Effector CD4-positive, alpha-beta T cell (primary cell): ENCODE results near the gene ATP7B.

Source experiments
- DNase-seq: peaks from one replicate; pipeline ENCODE4 v3.0.0-alpha.2; 2020

ATP7B gene

GRCh38 chr13:51942189-51942588 lies 69.1 kb downstream of the ATP7B start:
- no peak for DNase-seq

- no peak for DNase-seq
Observed at GRCh38 chr13:51938454-51938853, 72.8 kb downstream of the ATP7B start.

GRCh38 chr13:51937320-51938290 lies 73.6 kb downstream of the ATP7B start:
- no peak for DNase-seq

- no peak for DNase-seq
Observed at GRCh38 chr13:51935326-51936171, 75.7 kb downstream of the ATP7B start.

GRCh38 chr13:51934461-51935087 lies 76.7 kb downstream of the ATP7B start:
- no peak for DNase-seq

- no peak for DNase-seq
Observed at GRCh38 chr13:51933466-51934058, 77.7 kb downstream of the ATP7B start.

DNA sequence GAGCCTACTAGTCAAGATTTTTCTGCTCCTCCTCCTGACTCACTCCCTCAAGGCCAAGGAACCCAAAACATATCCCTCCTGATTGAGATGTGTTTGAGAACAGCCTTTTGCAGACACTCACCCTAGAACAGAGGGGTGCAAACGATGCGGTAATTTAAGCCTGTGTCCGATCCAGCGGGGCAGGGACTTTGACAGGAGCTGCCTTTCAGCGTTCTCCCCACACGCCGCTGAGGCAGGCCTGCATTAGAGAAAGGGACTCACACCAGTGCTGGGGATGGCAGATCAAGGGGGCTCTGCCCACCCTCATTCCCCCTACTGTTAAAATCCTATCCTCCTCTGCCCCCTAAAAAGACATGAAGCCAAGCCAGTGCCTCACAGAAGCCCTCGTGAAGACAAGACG lies 79.0 kb downstream of the ATP7B start:
- DNase-seq = no peak

- no peak for DNase-seq
Observed at GRCh38 chr13:51931606-51932005, 79.6 kb downstream of the ATP7B start.

DNA sequence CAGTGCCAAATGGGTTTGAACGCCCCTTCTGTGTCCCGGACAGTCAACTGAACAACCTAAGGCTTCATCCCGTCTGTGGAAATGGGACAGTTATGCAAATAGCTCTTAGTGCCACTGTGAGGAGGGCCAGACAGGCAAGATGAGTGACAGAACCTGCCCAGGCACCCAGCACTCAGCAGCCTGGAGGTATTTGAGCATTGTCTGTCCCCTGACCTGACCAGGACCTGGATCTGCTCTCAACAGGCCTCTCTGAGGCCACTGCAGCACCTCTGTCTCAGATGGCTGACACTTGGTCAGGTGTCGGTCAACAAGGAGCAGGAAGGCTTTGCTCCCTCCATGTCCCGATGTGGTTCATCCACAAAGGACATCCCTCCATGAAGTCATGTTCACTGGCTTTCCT lies 81.6 kb downstream of the ATP7B start:
- no peak for DNase-seq

- no peak for DNase-seq
Observed at GRCh38 chr13:51928231-51928630, 83.0 kb downstream of the ATP7B start.

DNA sequence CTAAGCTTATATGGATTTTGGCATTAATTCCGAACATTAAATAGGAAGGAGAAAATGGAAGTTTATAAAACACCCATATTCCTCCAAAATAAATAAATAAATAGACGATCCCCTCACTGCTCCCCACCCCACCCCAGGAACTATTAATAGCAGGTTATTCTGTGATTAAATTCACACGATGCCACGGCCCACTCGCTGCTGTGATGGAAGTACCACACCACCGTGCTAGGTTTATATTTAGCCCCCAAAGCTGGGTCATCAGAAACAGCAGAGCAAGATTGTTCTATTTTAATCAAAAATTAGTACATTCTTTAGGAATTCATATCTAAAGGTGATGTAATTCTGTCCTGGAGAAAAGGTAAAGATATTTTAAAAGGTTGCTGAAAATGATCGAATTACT lies 84.1 kb downstream of the ATP7B start:
- DNase-seq = no peak

DNA sequence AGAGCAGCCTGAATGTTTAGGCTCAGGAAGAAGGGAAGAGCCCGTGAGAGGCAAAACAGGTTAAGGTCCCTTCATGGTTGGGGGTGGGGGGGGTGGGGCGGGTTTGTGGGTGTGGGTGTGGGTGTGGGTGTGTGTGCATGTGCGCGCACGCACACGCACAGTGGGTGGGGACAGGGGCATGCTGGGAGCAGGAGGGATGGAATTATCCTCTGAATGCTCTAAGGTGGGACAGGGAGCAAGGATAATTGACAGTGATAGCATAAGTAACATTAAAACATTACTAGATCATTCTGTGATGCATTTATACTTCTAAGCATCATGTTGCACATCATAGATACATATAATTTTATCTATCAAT lies 84.7 kb downstream of the ATP7B start:
- no peak for DNase-seq

DNA sequence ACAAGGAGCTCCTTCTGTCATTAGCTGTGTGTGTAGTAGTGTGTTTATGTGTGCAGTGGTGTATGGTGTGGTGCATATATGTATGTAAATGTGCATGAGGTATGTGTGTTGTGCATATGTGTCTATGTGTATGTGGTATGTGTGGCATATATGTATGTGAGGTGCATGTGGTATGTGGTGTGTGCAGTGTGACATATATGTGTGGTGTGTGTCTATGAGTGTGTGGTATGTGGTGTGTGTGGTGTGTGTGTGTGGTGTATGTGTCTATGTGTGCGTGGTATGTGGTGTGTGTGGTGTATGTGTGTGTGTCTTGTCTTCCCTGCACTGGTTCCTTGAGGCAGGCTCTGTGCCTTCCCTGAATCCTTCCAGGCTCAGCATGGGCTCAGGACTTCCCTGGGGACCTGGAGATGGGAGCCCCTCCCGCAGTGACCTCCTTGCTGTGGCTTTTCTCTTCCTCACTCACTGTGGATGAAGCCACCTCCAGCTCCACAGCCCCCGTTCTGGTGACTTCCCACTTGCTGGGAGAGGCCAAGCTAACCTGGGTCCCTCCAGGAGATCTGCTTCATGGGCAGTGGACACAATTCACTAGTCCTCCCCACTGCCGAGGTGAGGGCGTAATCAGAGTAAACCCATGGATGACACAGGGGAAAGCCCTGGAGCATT lies 85.3 kb downstream of the ATP7B start:
- DNase-seq = no peak

- no peak for DNase-seq
Observed at GRCh38 chr13:51924756-51925544, 86.3 kb downstream of the ATP7B start.

GRCh38 chr13:51923983-51924539 lies 87.2 kb downstream of the ATP7B start:
- DNase-seq = no peak

- DNase-seq = no peak
Observed at GRCh38 chr13:51922771-51923480, 88.3 kb downstream of the ATP7B start.

GRCh38 chr13:51921790-51922740 lies 89.2 kb downstream of the ATP7B start:
- DNase-seq = no peak

DNA sequence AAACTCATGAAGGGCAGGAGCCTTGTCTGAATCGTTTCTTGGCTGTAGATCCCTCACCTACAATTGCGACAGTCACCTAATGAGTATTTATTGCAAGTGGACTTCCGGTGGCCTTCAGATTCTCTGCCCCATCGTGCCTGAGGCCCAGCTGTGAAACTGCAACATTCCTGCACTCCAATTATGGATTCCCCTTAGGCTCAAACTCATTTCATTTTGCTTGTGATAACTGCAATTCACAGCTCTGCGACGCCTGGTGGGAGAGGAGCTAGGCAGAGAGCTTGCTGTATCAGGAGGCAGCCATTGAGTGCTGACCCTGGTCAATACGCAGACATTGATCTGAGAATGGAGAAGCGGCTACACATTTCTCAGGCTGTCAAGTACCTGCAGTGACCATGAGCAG lies 90.5 kb downstream of the ATP7B start:
- DNase-seq = no peak

GRCh38 chr13:51920267-51920666 lies 91.0 kb downstream of the ATP7B start:
- DNase-seq = no peak
